ENCODE measurements around the gene BIRC6. TPM values are rescaled to one million over a fixed set of nuclear protein-coding genes. Genes with fewer than 3 reads are reported as not detected.
"Not testable (repeated sequence)": the region's sequence is repeated elsewhere in the genome, so short reads cannot be mapped to it uniquely, and the experiment has no call there.

Gene BIRC6
- total RNA-seq, 1 donor = 211 TPM

GRCh38 chr2:32366595-32366994 is 9.8 kb downstream of the BIRC6 start:
- H3K4me3 ChIP-seq (ENCODE audit: low read depth, low read length) = no peak overlapping the region
- DNase-seq (ENCODE audit: low read depth) = no peak
- TF ChIP-seq, protein P1, sequence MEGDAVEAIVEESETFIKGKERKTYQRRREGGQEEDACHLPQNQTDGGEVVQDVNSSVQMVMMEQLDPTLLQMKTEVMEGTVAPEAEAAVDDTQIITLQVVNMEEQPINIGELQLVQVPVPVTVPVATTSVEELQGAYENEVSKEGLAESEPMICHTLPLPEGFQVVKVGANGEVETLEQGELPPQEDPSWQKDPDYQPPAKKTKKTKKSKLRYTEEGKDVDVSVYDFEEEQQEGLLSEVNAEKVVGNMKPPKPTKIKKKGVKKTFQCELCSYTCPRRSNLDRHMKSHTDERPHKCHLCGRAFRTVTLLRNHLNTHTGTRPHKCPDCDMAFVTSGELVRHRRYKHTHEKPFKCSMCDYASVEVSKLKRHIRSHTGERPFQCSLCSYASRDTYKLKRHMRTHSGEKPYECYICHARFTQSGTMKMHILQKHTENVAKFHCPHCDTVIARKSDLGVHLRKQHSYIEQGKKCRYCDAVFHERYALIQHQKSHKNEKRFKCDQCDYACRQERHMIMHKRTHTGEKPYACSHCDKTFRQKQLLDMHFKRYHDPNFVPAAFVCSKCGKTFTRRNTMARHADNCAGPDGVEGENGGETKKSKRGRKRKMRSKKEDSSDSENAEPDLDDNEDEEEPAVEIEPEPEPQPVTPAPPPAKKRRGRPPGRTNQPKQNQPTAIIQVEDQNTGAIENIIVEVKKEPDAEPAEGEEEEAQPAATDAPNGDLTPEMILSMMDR (IDR thresholded peaks at IDR 0.05; ENCODE audit: insufficient read depth, low read depth, low read length) = no peak

DNA sequence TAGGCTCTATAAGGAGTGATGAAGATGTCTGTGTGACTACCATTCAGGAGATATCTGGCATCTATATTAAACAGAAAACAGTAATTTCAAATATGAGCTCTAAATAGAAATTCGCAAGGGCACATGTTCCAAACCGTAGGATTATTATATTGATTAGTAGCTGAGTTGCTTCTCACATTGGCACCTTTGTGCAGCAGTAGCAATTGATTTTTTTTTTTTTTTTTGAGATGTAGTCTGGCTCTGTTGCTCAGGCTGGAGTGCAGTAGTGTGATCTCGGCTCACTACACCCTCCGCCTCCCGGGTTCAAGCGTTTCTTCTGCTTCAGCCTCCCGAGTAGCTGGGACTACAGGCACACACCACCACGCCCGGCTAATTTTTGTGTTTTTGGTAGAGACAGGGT is 12.4 kb downstream of the BIRC6 start:
- DNase-seq (ENCODE audit: low read depth) = no peak
- TF ChIP-seq, protein P1 (IDR thresholded peaks at IDR 0.05; ENCODE audit: insufficient read depth, low read depth, low read length) = no peak
- H3K4me3 ChIP-seq (ENCODE audit: low read depth, low read length) = no peak overlapping the region

GRCh38 chr2:32370942-32371341 is 14.1 kb downstream of the BIRC6 start:
- H3K4me3 ChIP-seq (ENCODE audit: low read depth, low read length); DNase-seq (ENCODE audit: low read depth): not testable (repeated sequence)

- TF ChIP-seq, protein P1 (IDR thresholded peaks at IDR 0.05; ENCODE audit: insufficient read depth, low read depth, low read length) = no peak
- DNase-seq (ENCODE audit: low read depth) = no peak
- no peak overlapping the region for H3K4me3 ChIP-seq (ENCODE audit: low read depth, low read length)
Measured at GRCh38 chr2:32372519-32373182, 15.8 kb downstream of the BIRC6 start.

GRCh38 chr2:32375228-32375892 is 18.5 kb downstream of the BIRC6 start:
- DNase-seq (ENCODE audit: low read depth) = no peak
- no peak overlapping the region for H3K4me3 ChIP-seq (ENCODE audit: low read depth, low read length)
- TF ChIP-seq, protein P1 (IDR thresholded peaks at IDR 0.05; ENCODE audit: insufficient read depth, low read depth, low read length) = no peak

- TF ChIP-seq, protein P1 (IDR thresholded peaks at IDR 0.05; ENCODE audit: insufficient read depth, low read depth, low read length) = no peak
- H3K4me3 ChIP-seq (ENCODE audit: low read depth, low read length) = no peak overlapping the region
- no peak for DNase-seq (ENCODE audit: low read depth)
Measured at GRCh38 chr2:32376756-32377155, 19.9 kb downstream of the BIRC6 start.

DNA sequence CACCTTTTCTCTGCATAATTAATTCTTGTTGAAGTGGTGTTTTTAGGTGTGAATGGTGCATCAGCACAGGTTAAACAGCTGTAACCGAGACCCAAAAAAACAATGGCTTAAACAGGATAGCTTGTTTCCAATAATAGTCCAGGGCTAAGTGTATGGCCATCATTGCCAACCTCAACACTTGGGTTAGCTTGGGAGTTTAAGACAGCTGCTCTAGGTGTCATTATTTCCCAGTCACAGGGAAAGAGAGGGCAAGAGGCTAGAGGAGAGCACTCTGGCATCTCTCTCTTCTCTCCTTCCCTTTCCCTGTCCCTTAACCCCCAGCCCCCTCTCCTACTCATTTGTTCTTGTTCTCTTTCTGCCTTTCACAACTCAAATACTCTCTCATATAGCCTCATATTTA is 21.1 kb downstream of the BIRC6 start:
- no peak overlapping the region for H3K4me3 ChIP-seq (ENCODE audit: low read depth, low read length)
- DNase-seq (ENCODE audit: low read depth) = no peak
- TF ChIP-seq, protein P1 (IDR thresholded peaks at IDR 0.05; ENCODE audit: insufficient read depth, low read depth, low read length) = no peak
